Measurements from ENCODE around the gene ZNF526.

DNA sequence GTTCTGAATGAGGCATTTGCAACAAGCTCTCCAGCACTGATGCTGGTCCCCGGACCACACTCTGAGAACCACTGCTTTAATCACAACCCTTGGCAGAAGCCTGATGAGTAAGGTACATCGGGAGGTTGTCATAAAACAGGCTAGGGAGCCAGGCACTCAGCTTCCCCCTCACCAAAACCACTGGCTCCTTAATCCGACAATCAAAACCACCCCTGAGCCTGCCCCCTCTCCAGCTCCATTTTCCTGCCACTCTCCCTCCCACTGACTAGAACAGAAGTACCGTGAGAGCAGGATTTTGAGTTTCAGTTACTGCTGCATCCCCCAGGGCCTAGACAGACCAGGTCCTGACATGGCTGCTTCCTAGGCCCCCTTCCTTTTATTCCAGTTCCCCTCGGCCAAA lies 15.1 kb downstream of the ZNF526 start:
- TF ChIP-seq BHLHE40 (IDR thresholded peaks at IDR 0.05; ENCODE audit: borderline replicate concordance) (no peak), TARDBP (IDR thresholded peaks at IDR 0.05) (no peak), ZNF384 (IDR thresholded peaks at IDR 0.05) (no peak), SUZ12 (IDR thresholded peaks at IDR 0.05) (no peak), FOXK2 (IDR thresholded peaks at IDR 0.05) (no peak), CTBP1 (IDR thresholded peaks at IDR 0.05; ENCODE audit: borderline replicate concordance) (no peak), NFRKB (IDR thresholded peaks at IDR 0.05) (no peak), ELF4 (IDR thresholded peaks at IDR 0.05) (no peak), SP1 (IDR thresholded peaks at IDR 0.05) (no peak), FOXM1 (IDR thresholded peaks at IDR 0.05; ENCODE audit: borderline replicate concordance) (no peak), ARNT (IDR thresholded peaks at IDR 0.05) (no peak)
- TF ChIP-seq, protein P1, sequence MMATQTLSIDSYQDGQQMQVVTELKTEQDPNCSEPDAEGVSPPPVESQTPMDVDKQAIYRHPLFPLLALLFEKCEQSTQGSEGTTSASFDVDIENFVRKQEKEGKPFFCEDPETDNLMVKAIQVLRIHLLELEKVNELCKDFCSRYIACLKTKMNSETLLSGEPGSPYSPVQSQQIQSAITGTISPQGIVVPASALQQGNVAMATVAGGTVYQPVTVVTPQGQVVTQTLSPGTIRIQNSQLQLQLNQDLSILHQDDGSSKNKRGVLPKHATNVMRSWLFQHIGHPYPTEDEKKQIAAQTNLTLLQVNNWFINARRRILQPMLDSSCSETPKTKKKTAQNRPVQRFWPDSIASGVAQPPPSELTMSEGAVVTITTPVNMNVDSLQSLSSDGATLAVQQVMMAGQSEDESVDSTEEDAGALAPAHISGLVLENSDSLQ (IDR thresholded peaks at IDR 0.05), result no peak

Data from HEK293T (cell line).